Measurements from ENCODE around the gene ZC2HC1C.
"Not testable (repeated sequence)": the region's sequence is repeated elsewhere in the genome, so short reads cannot be mapped to it uniquely, and the experiment has no call there.

The ZC2HC1C gene

DNA sequence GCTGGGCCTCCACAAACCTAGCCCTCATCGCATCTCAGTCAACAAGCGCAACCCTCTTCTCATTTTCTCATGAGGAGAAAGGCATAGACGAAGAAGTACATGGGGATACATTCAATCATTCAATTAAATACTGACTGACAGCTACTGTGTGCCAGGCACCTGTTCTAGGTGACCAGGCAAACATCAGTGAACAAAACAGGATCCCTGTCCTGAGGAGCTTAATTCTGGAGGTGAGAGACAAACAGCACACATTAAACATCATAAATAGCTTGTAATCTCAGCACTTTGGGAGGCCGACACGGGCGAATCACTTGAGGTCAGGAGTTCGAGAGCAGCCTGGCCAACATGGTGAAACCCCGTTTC is 5.3 kb upstream of the ZC2HC1C start:
- Histone ChIP-seq H3K9me3 (ENCODE audit: insufficient read depth, low read depth, low read length) (no peaks in the 10 kb centered on the region), H3K79me2 (ENCODE audit: insufficient read depth, low read length) (peaks cover 30% of the 10 kb centered on the region), H3K4me3 (ENCODE audit: low read length, poor library complexity, severe bottlenecking) (peak overlapping the region; percentile 95), H3K9ac (ENCODE audit: low read depth, low read length, poor library complexity, severe bottlenecking) (peak overlapping the region; percentile 90), H2AFZ (ENCODE audit: low read length) (peak overlapping the region; percentile 94), H3F3A (ENCODE audit: low read depth) (no peaks in the 10 kb centered on the region), H4K20me1 (ENCODE audit: insufficient read depth, low read length, poor library complexity, severe bottlenecking) (no peaks in the 10 kb centered on the region), H3K27me3 (ENCODE audit: insufficient read depth, low read length, poor library complexity, severe bottlenecking) (no peaks in the 10 kb centered on the region), H3K9me2 (replicated peaks; ENCODE audit: low read depth, low read length) (no peaks in the 10 kb centered on the region), H3K4me1 (ENCODE audit: insufficient read depth, low read length, poor library complexity, severe bottlenecking) (peaks cover 9% of the 10 kb centered on the region), H3K36me3 (ENCODE audit: insufficient read depth, low read length) (no peaks in the 10 kb centered on the region), H3K4me2 (ENCODE audit: low read depth, low read length, poor library complexity, severe bottlenecking) (peak overlapping the region; percentile 90)
- TF ChIP-seq, protein P1, sequence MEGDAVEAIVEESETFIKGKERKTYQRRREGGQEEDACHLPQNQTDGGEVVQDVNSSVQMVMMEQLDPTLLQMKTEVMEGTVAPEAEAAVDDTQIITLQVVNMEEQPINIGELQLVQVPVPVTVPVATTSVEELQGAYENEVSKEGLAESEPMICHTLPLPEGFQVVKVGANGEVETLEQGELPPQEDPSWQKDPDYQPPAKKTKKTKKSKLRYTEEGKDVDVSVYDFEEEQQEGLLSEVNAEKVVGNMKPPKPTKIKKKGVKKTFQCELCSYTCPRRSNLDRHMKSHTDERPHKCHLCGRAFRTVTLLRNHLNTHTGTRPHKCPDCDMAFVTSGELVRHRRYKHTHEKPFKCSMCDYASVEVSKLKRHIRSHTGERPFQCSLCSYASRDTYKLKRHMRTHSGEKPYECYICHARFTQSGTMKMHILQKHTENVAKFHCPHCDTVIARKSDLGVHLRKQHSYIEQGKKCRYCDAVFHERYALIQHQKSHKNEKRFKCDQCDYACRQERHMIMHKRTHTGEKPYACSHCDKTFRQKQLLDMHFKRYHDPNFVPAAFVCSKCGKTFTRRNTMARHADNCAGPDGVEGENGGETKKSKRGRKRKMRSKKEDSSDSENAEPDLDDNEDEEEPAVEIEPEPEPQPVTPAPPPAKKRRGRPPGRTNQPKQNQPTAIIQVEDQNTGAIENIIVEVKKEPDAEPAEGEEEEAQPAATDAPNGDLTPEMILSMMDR (conservative IDR thresholded peaks at IDR 0.05; ENCODE audit: low read length), result no peak
- TF ChIP-seq EZH2phosphoT487 (IDR thresholded peaks at IDR 0.05; ENCODE audit: borderline replicate concordance), result no peak

DNA sequence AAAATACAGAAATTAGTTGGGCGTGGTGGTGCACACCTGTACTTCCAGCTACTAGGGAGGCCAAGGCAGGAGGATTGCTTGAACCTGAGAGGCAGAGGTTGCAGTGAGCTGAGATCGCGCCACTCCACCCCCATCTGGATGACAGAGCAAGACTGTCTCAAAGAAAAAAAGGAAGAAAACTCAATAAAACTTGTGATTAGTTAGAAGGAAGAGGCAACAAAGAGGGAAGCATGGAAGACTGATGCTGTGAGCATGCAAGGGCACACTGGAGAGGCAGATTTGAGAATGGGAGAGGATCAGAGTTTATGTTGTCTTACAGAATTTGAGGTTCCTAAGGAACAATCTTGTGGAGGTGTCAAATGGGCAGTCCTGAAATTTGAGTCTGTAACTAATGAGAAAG is 2.8 kb upstream of the ZC2HC1C start:
- Histone ChIP-seq H3K4me2 (ENCODE audit: low read depth, low read length, poor library complexity, severe bottlenecking) (no peak overlapping the region), H3F3A (ENCODE audit: low read depth) (no peaks in the 10 kb centered on the region)

DNA sequence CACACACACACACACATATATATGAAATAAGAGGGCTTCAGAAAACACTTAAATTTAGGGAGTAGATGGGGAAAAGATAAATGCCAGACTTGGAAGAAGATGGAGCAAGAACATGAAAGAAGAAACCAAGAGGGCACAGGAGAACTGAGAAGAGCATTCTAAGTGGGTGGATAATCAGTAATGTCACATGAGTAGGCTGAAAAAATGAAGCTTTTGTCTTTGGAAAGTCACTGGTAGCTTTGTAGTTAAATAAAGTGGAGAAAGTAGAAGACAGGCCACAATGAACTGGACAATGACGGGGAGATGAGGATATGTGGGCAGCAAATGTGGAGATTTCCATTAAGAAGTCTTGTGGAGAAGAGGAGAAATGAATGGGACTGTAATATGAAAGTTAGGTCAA is 2.2 kb upstream of the ZC2HC1C start:
- Histone ChIP-seq H3K9ac (ENCODE audit: low read depth, low read length, poor library complexity, severe bottlenecking) (no peak overlapping the region), H3F3A (ENCODE audit: low read depth) (no peaks in the 10 kb centered on the region), H3K9me2 (replicated peaks; ENCODE audit: low read depth, low read length) (no peaks in the 10 kb centered on the region), H3K4me1 (ENCODE audit: insufficient read depth, low read length, poor library complexity, severe bottlenecking) (peaks cover 5% of the 10 kb centered on the region), H3K4me3 (ENCODE audit: low read length, poor library complexity, severe bottlenecking) (no peak overlapping the region), H3K36me3 (ENCODE audit: insufficient read depth, low read length) (no peaks in the 10 kb centered on the region), H3K4me2 (ENCODE audit: low read depth, low read length, poor library complexity, severe bottlenecking) (no peak overlapping the region), H3K79me2 (ENCODE audit: insufficient read depth, low read length) (peaks cover 14% of the 10 kb centered on the region), H3K27me3 (ENCODE audit: insufficient read depth, low read length, poor library complexity, severe bottlenecking) (no peaks in the 10 kb centered on the region), H4K20me1 (ENCODE audit: insufficient read depth, low read length, poor library complexity, severe bottlenecking) (no peaks in the 10 kb centered on the region), H2AFZ (ENCODE audit: low read length) (no peak overlapping the region), H3K9me3 (ENCODE audit: insufficient read depth, low read depth, low read length) (no peaks in the 10 kb centered on the region)
- TF ChIP-seq EZH2phosphoT487 (IDR thresholded peaks at IDR 0.05; ENCODE audit: borderline replicate concordance), result no peak
- TF ChIP-seq, protein P1 (conservative IDR thresholded peaks at IDR 0.05; ENCODE audit: low read length), result no peak

More for the DNA sequence above, 2.8 kb upstream of the ZC2HC1C start:
- no peaks in the 10 kb centered on the region for H3K9me3 ChIP-seq (ENCODE audit: insufficient read depth, low read depth, low read length)
- no peaks in the 10 kb centered on the region for H3K36me3 ChIP-seq (ENCODE audit: insufficient read depth, low read length)
- H3K27me3 ChIP-seq (ENCODE audit: insufficient read depth, low read length, poor library complexity, severe bottlenecking), result no peaks in the 10 kb centered on the region
- H3K79me2 ChIP-seq (ENCODE audit: insufficient read depth, low read length), result peaks cover 16% of the 10 kb centered on the region
- no peak overlapping the region for H2AFZ ChIP-seq (ENCODE audit: low read length)
- no peak overlapping the region for H3K9ac ChIP-seq (ENCODE audit: low read depth, low read length, poor library complexity, severe bottlenecking)
- no peaks in the 10 kb centered on the region for H3K9me2 ChIP-seq (replicated peaks; ENCODE audit: low read depth, low read length)
- peaks cover 5% of the 10 kb centered on the region for H3K4me1 ChIP-seq (ENCODE audit: insufficient read depth, low read length, poor library complexity, severe bottlenecking)
- H3K4me3 ChIP-seq (ENCODE audit: low read length, poor library complexity, severe bottlenecking), result no peak overlapping the region
- no peaks in the 10 kb centered on the region for H4K20me1 ChIP-seq (ENCODE audit: insufficient read depth, low read length, poor library complexity, severe bottlenecking)
- TF ChIP-seq, protein P1 (conservative IDR thresholded peaks at IDR 0.05; ENCODE audit: low read length), result no peak
- no peak for TF ChIP-seq EZH2phosphoT487 (IDR thresholded peaks at IDR 0.05; ENCODE audit: borderline replicate concordance)

DNA sequence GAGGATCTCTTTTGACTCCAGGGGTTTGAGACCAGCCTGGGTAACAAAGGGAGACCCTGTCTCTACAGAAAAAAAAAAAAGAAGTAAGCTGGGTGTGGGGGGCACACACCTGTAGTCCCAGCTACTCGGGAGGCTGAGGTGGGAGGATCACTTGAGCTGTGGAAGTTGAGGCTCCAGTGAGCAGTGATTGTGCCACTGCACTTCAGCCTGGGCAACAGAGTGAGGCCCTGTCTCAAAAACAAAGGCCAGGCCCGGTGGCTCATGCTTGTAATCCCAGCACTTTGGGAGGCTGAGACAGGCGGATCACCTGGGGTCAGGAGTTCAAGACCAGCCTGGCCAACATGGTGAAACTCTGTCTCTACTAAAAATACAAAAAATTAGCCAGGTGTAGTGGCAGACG is 1.7 kb upstream of the ZC2HC1C start:
- not testable (repeated sequence) for H3K4me3 ChIP-seq (ENCODE audit: low read length, poor library complexity, severe bottlenecking); H3K27me3 ChIP-seq (ENCODE audit: insufficient read depth, low read length, poor library complexity, severe bottlenecking); H3K9me3 ChIP-seq (ENCODE audit: insufficient read depth, low read depth, low read length); H3K4me2 ChIP-seq (ENCODE audit: low read depth, low read length, poor library complexity, severe bottlenecking); H3K9me2 ChIP-seq (replicated peaks; ENCODE audit: low read depth, low read length); H3K4me1 ChIP-seq (ENCODE audit: insufficient read depth, low read length, poor library complexity, severe bottlenecking); H4K20me1 ChIP-seq (ENCODE audit: insufficient read depth, low read length, poor library complexity, severe bottlenecking); H3K36me3 ChIP-seq (ENCODE audit: insufficient read depth, low read length); H3K9ac ChIP-seq (ENCODE audit: low read depth, low read length, poor library complexity, severe bottlenecking); H2AFZ ChIP-seq (ENCODE audit: low read length); H3K79me2 ChIP-seq (ENCODE audit: insufficient read depth, low read length); H3F3A ChIP-seq (ENCODE audit: low read depth)

All from Loucy (cell line).